Measurements from ENCODE around the gene PTCH2.

PTCH2 gene

GRCh38 chr1:44788120-44788860 is 54.8 kb downstream of the PTCH2 start, which contains the start of gene BEST4:
BEST4 (minus strand) TSS chr1:44788170; CDS start chr1:44787705, 465 bp downstream.
- no peak within 1 kb of the TSS for H3K27ac ChIP-seq
- H3K9ac ChIP-seq: no peak within 1 kb of the TSS

GRCh38 chr1:44787506-44787905 is 55.5 kb downstream of the PTCH2 start:
- no peaks in the 10 kb centered on the region for H3K79me2 ChIP-seq
- H3K4me2 ChIP-seq (ENCODE audit: low read length): no peak overlapping the region
- H3K9me3 ChIP-seq (ENCODE audit: control insufficient read depth, low read length): no peaks in the 10 kb centered on the region
- no peak overlapping the region for H3K9ac ChIP-seq
- H3K27me3 ChIP-seq (ENCODE audit: control insufficient read depth, insufficient read depth, low read length): no peaks in the 10 kb centered on the region
- H3K36me3 ChIP-seq (ENCODE audit: control insufficient read depth, insufficient read depth, low read length): no peaks in the 10 kb centered on the region
- H3K4me1 ChIP-seq: peaks cover 5% of the 10 kb centered on the region
- no peak overlapping the region for H2AFZ ChIP-seq
- TF ChIP-seq CTCF (IDR thresholded peaks at IDR 0.05): no peak
- H3K4me3 ChIP-seq (ENCODE audit: low read depth, low read length): no peak overlapping the region
- H3K27ac ChIP-seq: no peak overlapping the region

More at GRCh38 chr1:44788120-44788860, 54.8 kb downstream of the PTCH2 start, which contains the start of gene BEST4:
- Histone ChIP-seq H3K4me3 (ENCODE audit: low read depth, low read length) (no peak within 1 kb of the TSS), H3K36me3 (ENCODE audit: control insufficient read depth, insufficient read depth, low read length) (no peaks in the 10 kb centered on the region), H3K4me2 (ENCODE audit: low read length) (no peak within 1 kb of the TSS), H2AFZ (no peak within 1 kb of the TSS), H3K9me3 (ENCODE audit: control insufficient read depth, low read length) (no peaks in the 10 kb centered on the region), H3K27me3 (ENCODE audit: control insufficient read depth, insufficient read depth, low read length) (no peaks in the 10 kb centered on the region), H3K79me2 (no peaks in the 10 kb centered on the region), H3K4me1 (peaks cover 5% of the 10 kb centered on the region)
- TF ChIP-seq CTCF (IDR thresholded peaks at IDR 0.05): no peak

- Histone ChIP-seq H3K27me3 (ENCODE audit: control insufficient read depth, insufficient read depth, low read length) (no peaks in the 10 kb centered on the region), H3K79me2 (no peaks in the 10 kb centered on the region), H3K4me1 (peaks cover 5% of the 10 kb centered on the region), H3K4me3 (ENCODE audit: low read depth, low read length) (no peak overlapping the region), H3K27ac (no peak overlapping the region), H3K9ac (no peak overlapping the region), H3K9me3 (ENCODE audit: control insufficient read depth, low read length) (no peaks in the 10 kb centered on the region), H2AFZ (peak overlapping the region; percentile 85), H3K36me3 (ENCODE audit: control insufficient read depth, insufficient read depth, low read length) (no peaks in the 10 kb centered on the region), H3K4me2 (ENCODE audit: low read length) (peak overlapping the region; percentile 93)
- TF ChIP-seq CTCF (IDR thresholded peaks at IDR 0.05): no peak
These were observed 56.1 kb downstream of the PTCH2 start for GRCh38 chr1:44786841-44787426.

- Histone ChIP-seq H3K4me3 (ENCODE audit: low read depth, low read length) (peak overlapping the region; percentile 47), H3K36me3 (ENCODE audit: control insufficient read depth, insufficient read depth, low read length) (no peaks in the 10 kb centered on the region), H3K79me2 (no peaks in the 10 kb centered on the region), H3K27ac (no peak overlapping the region), H3K9me3 (ENCODE audit: control insufficient read depth, low read length) (no peaks in the 10 kb centered on the region), H3K27me3 (ENCODE audit: control insufficient read depth, insufficient read depth, low read length) (no peaks in the 10 kb centered on the region), H3K4me2 (ENCODE audit: low read length) (peak overlapping the region; percentile 93), H3K4me1 (peaks cover 5% of the 10 kb centered on the region), H3K9ac (no peak overlapping the region), H2AFZ (peak overlapping the region; percentile 85)
- peak; percentile 82 for TF ChIP-seq CTCF (IDR thresholded peaks at IDR 0.05)
These were observed 56.8 kb downstream of the PTCH2 start for GRCh38 chr1:44786138-44786840.
